Sigmoid colon (tissue), 4 donors: Measurements from ENCODE around the gene FBLN7.

Source experiments
- CTCF ChIP-seq, 4 experiments: fragments of 450-650 bp in 3 of 4; fragments of 200-600 bp in 1 of 4; IDR thresholded peaks; one replicate each; pipeline ENCODE4 v1.5.1; 2016 to 2019; ENCODE audit warnings: antibody characterized with exemption in 4 of 4, mild to moderate bottlenecking in 3 of 4, moderate library complexity in 2 of 4
- EP300 ChIP-seq, 4 donors: sonication (generic); formaldehyde crosslinking; IDR thresholded peaks; one replicate each; pipeline ENCODE4 v1.6.1; 2017; ENCODE audit warnings: antibody characterized with exemption in 4 of 4
- POLR2A ChIP-seq, 2 donors: fragments of 450-650 bp; IDR thresholded peaks; one replicate each; pipeline ENCODE4 v1.6.1; 2016; ENCODE audit warnings: antibody characterized with exemption in 2 of 2, mild to moderate bottlenecking in 2 of 2, moderate library complexity in 2 of 2
- POLR2AphosphoS5 ChIP-seq, 4 donors: sonication (generic); formaldehyde crosslinking; IDR thresholded peaks; one replicate each; pipeline ENCODE4 v1.6.1; 2017; ENCODE audit warnings: antibody characterized with exemption in 4 of 4

- no peak for TF ChIP-seq CTCF (IDR thresholded peaks at IDR 0.05)
- no peak for TF ChIP-seq EP300 (IDR thresholded peaks at IDR 0.05)
- no peak for TF ChIP-seq POLR2AphosphoS5 (IDR thresholded peaks at IDR 0.05)
- TF ChIP-seq POLR2A (IDR thresholded peaks at IDR 0.05): no peak
These were observed 15.3 kb downstream of the FBLN7 start for GRCh38 chr2:112153501-112153900.
